K562 (cell line): ENCODE data around the gene MTA1. TPM values are rescaled to one million over a fixed set of nuclear protein-coding genes. Genes with fewer than 3 reads are reported as not detected.

Source experiments
- ATAC-seq: fragments of 200-7000 bp; cut with Tn5 transposase; 3 replicates; pipeline ENCODE4 v1.9.1; 2020; ENCODE audit warnings: moderate library complexity
- BruUV-seq: library from RNA; stranded (reverse); fragments of 400-500 nt; replicated peaks from 2 replicates; lab custom pipeline; 2021; lab: Mats Ljungman, UMichigan
- CTCF ChIA-PET: fragments of 300-600 bp; formaldehyde crosslinking; extraction: SDS; loops from one replicate; lab custom pipeline; 2021; ENCODE audit warnings: low intra/inter-chr PET ratio; lab: Yijun Ruan, JAX
- POLR2A ChIA-PET: fragments of 300-600, 350-650 bp; sonication (Branson Sonifier 250); formaldehyde crosslinking; extraction: SDS; loops from one replicate; lab custom pipeline; 2021; ENCODE audit warnings: antibody characterized with exemption, inconsistent platforms; lab: Yijun Ruan, JAX
- DNase-seq, 4 experiments: peaks; one replicate each; pipeline versions ENCODE4 v3.0.0 to v3.0.0-alpha.2; 2011 to 2018; ENCODE audit warnings: low spot score in 3 of 4, mixed read lengths in 3 of 4; ENCODE audit errors: extremely low read depth in 1 of 4
- FAIRE-seq: peaks from 2 replicates; lab custom pipeline; 2011; peaks lifted over from hg19 to GRCh38; lab: Jason Lieb, UNC
- H2AFZ ChIP-seq: 2 replicates; pipeline ENCODE4 v1.6.0; 2011; ENCODE audit warnings: low read depth, low read length, control low read depth, inconsistent platforms
- H3K27ac ChIP-seq: fragments of 200-600 bp; 3 replicates; pipeline ENCODE4 v1.8.0; 2011; ENCODE audit warnings: low read depth, mild to moderate bottlenecking, control low read depth, inconsistent platforms, low read length, moderate library complexity, mixed read lengths; ENCODE audit errors: extremely low read depth
- H3K27me3 ChIP-seq, 2 experiments: fragments of 300-600 bp in 1 of 2; 2 replicates in 1 of 2; 3 replicates in 1 of 2; pipeline versions ENCODE4 v1.6.0 to v1.8.0; 2011; ENCODE audit warnings: inconsistent platforms in 2 of 2, low read length in 2 of 2, mild to moderate bottlenecking in 1 of 2, mixed read lengths in 1 of 2, moderate library complexity in 1 of 2; ENCODE audit not compliant: control insufficient read depth in 2 of 2, insufficient read depth in 2 of 2
- H3K36me3 ChIP-seq: fragments of 300-600 bp; 3 replicates; pipeline ENCODE4 v1.8.0; 2011; ENCODE audit warnings: mild to moderate bottlenecking, low read length, inconsistent platforms; ENCODE audit not compliant: control insufficient read depth, insufficient read depth
- H3K4me1 ChIP-seq, 2 experiments: fragments of 200-600 bp in 1 of 2; replicated peaks in 1 of 2; 2 replicates in 1 of 2; 3 replicates in 1 of 2; pipeline versions ENCODE4 v1.5.1 to v1.8.0; 2011; ENCODE audit warnings: inconsistent platforms in 2 of 2, low read length in 2 of 2, mild to moderate bottlenecking in 1 of 2, mixed read lengths in 1 of 2, moderate library complexity in 1 of 2; ENCODE audit not compliant: control insufficient read depth in 2 of 2, insufficient read depth in 2 of 2
- H3K4me2 ChIP-seq: 2 replicates; pipeline ENCODE4 v1.6.1; 2011; ENCODE audit warnings: low read length, control low read depth, inconsistent platforms, mixed read lengths; ENCODE audit not compliant: insufficient read depth
- H3K4me3 ChIP-seq: fragments of 200-600 bp; sonication (generic), shearing (Covaris generic); 2 replicates; pipeline ENCODE4 v1.5.1; 2016; ENCODE audit warnings: control low read depth, inconsistent platforms
- H3K79me2 ChIP-seq: fragments of 200-600 bp; 3 replicates; pipeline ENCODE4 v1.8.0; 2011; ENCODE audit warnings: low read length, inconsistent platforms; ENCODE audit not compliant: control insufficient read depth, insufficient read depth
- H3K9ac ChIP-seq, 2 experiments: 2 replicates each; pipeline versions ENCODE4 v1.6.0 to v1.6.1; 2011; ENCODE audit warnings: low read depth in 2 of 2, low read length in 2 of 2, control low read depth in 1 of 2, inconsistent platforms in 1 of 2, mild to moderate bottlenecking in 1 of 2, mixed read lengths in 1 of 2; ENCODE audit not compliant: insufficient read depth in 1 of 2
- H3K9me1 ChIP-seq: one replicate; pipeline ENCODE4 v1.6.0; 2011; ENCODE audit warnings: inconsistent platforms, mild to moderate bottlenecking, low read length, moderate library complexity; ENCODE audit not compliant: control insufficient read depth, insufficient read depth
- H3K9me3 ChIP-seq: replicated peaks from 2 replicates; pipeline ENCODE4 v1.5.1; 2011; ENCODE audit warnings: low read depth, low read length, inconsistent platforms; ENCODE audit not compliant: control insufficient read depth, insufficient read depth
- H4K20me1 ChIP-seq: replicated peaks from 2 replicates; pipeline ENCODE4 v1.6.1; 2011; ENCODE audit warnings: low read length, inconsistent platforms, mixed read lengths; ENCODE audit not compliant: control insufficient read depth, insufficient read depth
- FOSL1 ChIP-seq: fragments of 200-800 bp; sonication (Bioruptor generic); conservative IDR thresholded peaks from 2 replicates; pipeline ENCODE4 v1.6.1; 2016; ENCODE audit warnings: missing genetic modification characterization, missing compliant biosample characterization
- JUND ChIP-seq, 2 experiments: IDR thresholded peaks; 2 replicates in 1 of 2; 3 replicates in 1 of 2; pipeline ENCODE4 v1.6.1; 2011; ENCODE audit warnings: borderline replicate concordance in 2 of 2, low read depth in 2 of 2, low read length in 2 of 2, improper control_type of control experiment in 1 of 2, missing biosample characterization in 1 of 2, missing genetic modification characterization in 1 of 2, missing genetic modification reagents in 1 of 2
- PCBP1 ChIP-seq: fragments of 200-400 bp; formaldehyde crosslinking; IDR thresholded peaks from 2 replicates; pipeline ENCODE4 v1.6.1; 2018; ENCODE audit warnings: mild to moderate bottlenecking, low read depth, low read length; ENCODE audit not compliant: poor library complexity, severe bottlenecking
- PML ChIP-seq: IDR thresholded peaks from 2 replicates; pipeline ENCODE4 v1.6.1; 2012; ENCODE audit warnings: low read length, inconsistent platforms
- PYGO2 ChIP-seq: fragments of 450-650 bp; IDR thresholded peaks from 2 replicates; pipeline ENCODE4 v1.6.1; 2016; ENCODE audit warnings: mild to moderate bottlenecking, missing genetic modification characterization, moderate library complexity, missing compliant biosample characterization
- TEAD2 ChIP-seq: fragments of 450-650 bp; IDR thresholded peaks from 2 replicates; pipeline ENCODE4 v1.6.1; 2016; ENCODE audit warnings: missing genetic modification characterization, control low read depth, missing compliant biosample characterization
- WGBS: fragments of 100-300 bp; shearing (Covaris generic); methylation state at CpG from one replicate; pipeline ENCODE4 v1.1.6; 2016; ENCODE audit warnings: low coverage, mixed read lengths; ENCODE audit not compliant: insufficient coverage; ENCODE audit errors: missing lambda C conversion rate; 5-methylcytosine and 5-hydroxymethylcytosine counted together
- in situ Hi-C: fragments of 300-500 bp; cut with MboI; formaldehyde crosslinking; loops from 4 replicates; pipeline ENCODE4 v1.15.0; 2018; ENCODE audit warnings: inconsistent platforms, mixed read lengths
- intact Hi-C: fragments of 100-400 bp; cut with micrococcal nuclease; formaldehyde crosslinking; loops from 2 replicates; pipeline ENCODE4 v1.14.2; 2022
- polyA plus RNA-seq, 8 experiments: library from polyadenylated mRNA; depleted of rRNA in 4 of 8; stranded (reverse) in 5 of 8; unstranded in 3 of 8; fragments of >200 nt; fragmentation: Nextera tagmentation in 2 of 8; fragmentation: Illumina TruSeq in 1 of 8; extraction: Ambion mirVana in 2 of 8; extraction: Trizol in 1 of 8; gene quantifications; 2 replicates each; pipeline versions ENCODE4 v1.2.1 to v1.2.3, GENCODE V29; 2011 to 2014; ENCODE audit warnings: inconsistent platforms in 1 of 8, missing spikeins in 1 of 8
- total RNA-seq, 7 experiments: library from RNA; depleted of rRNA in 6 of 7; stranded (reverse); fragments of >200 nt in 6 of 7; fragmentation: Illumina TruSeq in 2 of 7; extraction: Trizol in 2 of 7; gene quantifications; 2 replicates each; pipeline versions ENCODE4 v1.2.1 to v1.2.3, GENCODE V29; 2011 to 2021; ENCODE audit warnings: low replicate concordance in 1 of 7

The MTA1 gene
- total and polyA plus RNA-seq, 9 of the 15 experiments (the other 6 are each of a cell fraction or from before 2014, with no cell fraction given): 0.13 to 118 (median 32.3) TPM

- Histone ChIP-seq H3K27me3 (no peaks in the 10 kb centered on the region), H3K36me3 (peaks cover 54% of the 10 kb centered on the region; the same call in 2 of the 3 replicates), H3K4me3 (no peak overlapping the region), H3K9me1 (peaks cover 2% of the 10 kb centered on the region), H4K20me1 (no peaks in the 10 kb centered on the region), H2AFZ (no peak overlapping the region), H3K27ac (no peak overlapping the region), H3K9ac (peak overlapping the region in 1 of 2 experiments; percentile 26; a peak in 2 of 4 replicates), H3K9me3 (no peaks in the 10 kb centered on the region; the same call in 1 of the 2 replicates), H3K4me2 (no peak overlapping the region), H3K79me2 (peaks cover 80% of the 10 kb centered on the region), H3K4me1 (peaks cover 0 to 27% of the 10 kb centered on the region in 2 experiments; a peak in 2 of 5 replicates)
- no TSS peak for BruUV-seq
- DNase-seq (no peak), ATAC-seq (no peak), FAIRE-seq (no peak)
- in situ Hi-C loops: no loop called here
- ChIA-PET CTCF (no interaction called here), POLR2A (interaction anchor here (0.6 kb wide), 1 partner anchor 20 kb away, joined by 3 read pairs; no protein-coding TSS in a partner anchor)
- no peak for TF ChIP-seq PYGO2 (tag)
- no peak for TF ChIP-seq PML
- 0 out of 2 replicates have a peak, but pooled peaks have one; percentile 21 for TF ChIP-seq FOSL1 (tag)
- 0 out of 2 replicates have a peak, but pooled peaks have one; percentile 7 for TF ChIP-seq JUND (IDR thresholded peaks at IDR 0.05; ENCODE audit: borderline replicate concordance, low read depth, low read length)
- no peak for TF ChIP-seq JUND (tag; IDR thresholded peaks at IDR 0.05; ENCODE audit: borderline replicate concordance, low read depth, low read length)
- 82% methylated on average over 6 of the region's 9 CpGs for WGBS
- intact Hi-C loops: no loop called here
Measured at GRCh38 chr14:105427936-105428485, 8.4 kb downstream of the MTA1 start.

GRCh38 chr14:105430042-105430441 lies 10.4 kb downstream of the MTA1 start:
- WGBS: 100% methylated on average over 4 of the region's 6 CpGs

More at GRCh38 chr14:105430042-105430441, 10.4 kb downstream of the MTA1 start:
- CTCF ChIA-PET: no interaction called here
- TF ChIP-seq PCBP1 (no peak), TEAD2 (tag) (no peak)
- H4K20me1 ChIP-seq: no peaks in the 10 kb centered on the region
- intact Hi-C loops: no loop called here
- H3K4me3 ChIP-seq: no peak overlapping the region
- H3K27ac ChIP-seq: no peak overlapping the region
- no peak for FAIRE-seq
- no peak overlapping the region for H2AFZ ChIP-seq
- no peak overlapping the region for H3K9ac ChIP-seq
- H3K9me1 ChIP-seq: no peaks in the 10 kb centered on the region
- peaks cover 82% of the 10 kb centered on the region for H3K79me2 ChIP-seq
- POLR2A ChIA-PET: interaction anchor here (0.6 to 0.7 kb wide), 3 partner anchors 17 to 64 kb away, joined by 3 read pairs; no protein-coding TSS in a partner anchor
- in situ Hi-C loops: no loop called here
- no peak for DNase-seq
- peaks cover 43% of the 10 kb centered on the region; the same call in 2 of the 3 replicates for H3K36me3 ChIP-seq
- H3K9me3 ChIP-seq: no peaks in the 10 kb centered on the region; the same call in 1 of the 2 replicates
- ATAC-seq: no peak
- peaks cover 0 to 16% of the 10 kb centered on the region in 2 experiments; a peak in 2 of 5 replicates for H3K4me1 ChIP-seq
- no TSS peak for BruUV-seq
- H3K4me2 ChIP-seq: no peak overlapping the region
- H3K27me3 ChIP-seq: no peaks in the 10 kb centered on the region
